ENCODE measurements around the gene MANSC1.
A peak's percentile ranks its signal among the peaks of the same experiment; 100 is the strongest.

Gene MANSC1

GRCh38 chr12:12349711-12350665 is at the start of gene MANSC1:
MANSC1 (minus strand) TSS chr12:12350242; CDS start chr12:12343314, 6,928 bp downstream.
- DNase-seq = no peak

GRCh38 chr12:12399161-12399560 is 49.1 kb upstream of the MANSC1 start:
- no peak for DNase-seq

GRCh38 chr12:12398026-12398859 is 48.2 kb upstream of the MANSC1 start:
- no peak for DNase-seq

GRCh38 chr12:12397184-12397583 is 47.1 kb upstream of the MANSC1 start:
- DNase-seq = no peak

- no peak for DNase-seq
These were observed 46.7 kb upstream of the MANSC1 start for GRCh38 chr12:12396694-12397093.

GRCh38 chr12:12393171-12393570 is 43.1 kb upstream of the MANSC1 start:
- no peak for DNase-seq

GRCh38 chr12:12392413-12392812 is 42.4 kb upstream of the MANSC1 start:
- no peak for DNase-seq

GRCh38 chr12:12387501-12387900 is 37.5 kb upstream of the MANSC1 start:
- no peak for DNase-seq

- DNase-seq = no peak
These were observed 34.7 kb upstream of the MANSC1 start for GRCh38 chr12:12384571-12385340.

GRCh38 chr12:12381982-12382381 is 31.9 kb upstream of the MANSC1 start:
- no peak for DNase-seq

GRCh38 chr12:12380949-12381593 is 31.0 kb upstream of the MANSC1 start:
- no peak for DNase-seq

- no peak for DNase-seq
These were observed 30.0 kb upstream of the MANSC1 start for GRCh38 chr12:12379831-12380730.

- peak in 1 of 2 experiments; percentile 3 for DNase-seq
These were observed 28.6 kb upstream of the MANSC1 start for GRCh38 chr12:12378616-12379015.

GRCh38 chr12:12376646-12377448 is 26.8 kb upstream of the MANSC1 start:
- peak; percentile 78 to 82 for DNase-seq

- DNase-seq = no peak
These were observed 23.1 kb upstream of the MANSC1 start for GRCh38 chr12:12372946-12373722.

GRCh38 chr12:12367482-12367998 is 17.5 kb upstream of the MANSC1 start:
- DNase-seq = no peak

GRCh38 chr12:12366701-12367481 is 16.8 kb upstream of the MANSC1 start:
- DNase-seq = no peak

GRCh38 chr12:12365931-12366431 is 15.9 kb upstream of the MANSC1 start:
- DNase-seq = peak; percentile 55 to 61

All from AML-193 (cell line).